Measurements from ENCODE around the gene AUP1. TPM values are rescaled to one million over a fixed set of nuclear protein-coding genes. Genes with fewer than 3 reads are reported as not detected.

The AUP1 gene
- total and polyA plus RNA-seq, 11 donors, result 33.6 to 168 (median 56.4) TPM

GRCh38 chr2:74524005-74524404, 5.5 kb downstream of the AUP1 start:
- intact Hi-C loops (cut with DNase I), result no loop called here
- ATAC-seq (no peak), DNase-seq (peak in 1 of 5 donors; percentile 9)
- H3K27ac ChIP-seq, result no peak overlapping the region
- peaks cover 0 to 16% (median 11%) of the 10 kb centered on the region in 12 donors for H3K4me1 ChIP-seq
- H3K36me3 ChIP-seq, result peaks cover 0 to 32% (median 27%) of the 10 kb centered on the region in 9 donors
- no peak for TF ChIP-seq CTCF (IDR thresholded peaks at IDR 0.05)
- TF ChIP-seq POLR2A (IDR thresholded peaks at IDR 0.05), result no peak
- no peaks in the 10 kb centered on the region for H3K9me3 ChIP-seq
- WGBS, 4 donors, result 83 to 92% (median 85%) methylated on average over 4 to 9 of the region's 9 CpGs
- no peak overlapping the region for H3K4me3 ChIP-seq
- peaks cover 0 to 23% (median 20%) of the 10 kb centered on the region in 9 donors for H3K27me3 ChIP-seq

- ATAC-seq (no peak), DNase-seq (peak in 1 of 5 donors; percentile 11)
- no peaks in the 10 kb centered on the region for H3K9me3 ChIP-seq
- H3K27me3 ChIP-seq, result peaks cover 7 to 38% (median 35%) of the 10 kb centered on the region in 9 donors
- 69 to 81% (median 72%) methylated on average over 3 of the region's 3 CpGs for WGBS, 4 donors
- intact Hi-C loops (cut with DNase I), result no loop called here
- no peak overlapping the region for H3K4me3 ChIP-seq
- H3K27ac ChIP-seq, result no peak overlapping the region
- no peak for TF ChIP-seq POLR2A (IDR thresholded peaks at IDR 0.05)
- no peak for TF ChIP-seq CTCF (IDR thresholded peaks at IDR 0.05)
- H3K36me3 ChIP-seq, result peaks cover 0 to 22% (median 19%) of the 10 kb centered on the region in 9 donors
- peaks cover 0 to 4% (median 0%) of the 10 kb centered on the region in 12 donors for H3K4me1 ChIP-seq
Measured at GRCh38 chr2:74522516-74522915, 7.0 kb downstream of the AUP1 start.

- Histone ChIP-seq H3K4me1 (peaks cover 0 to 38% (median 22%) of the 10 kb centered on the region in 12 donors), H3K36me3 (no peaks in the 10 kb centered on the region), H3K9me3 (no peaks in the 10 kb centered on the region), H3K27ac (no peak overlapping the region), H3K27me3 (peaks cover 57 to 97% (median 93%) of the 10 kb centered on the region in 9 donors), H3K4me3 (peak overlapping the region in 11 of 12 donors; percentile 18 to 58 (median 40))
- intact Hi-C loops (cut with DNase I), result no loop called here
- no peak for TF ChIP-seq CTCF (IDR thresholded peaks at IDR 0.05)
- WGBS, 4 donors, result 60 to 65% (median 63%) methylated on average over 13 of the region's 13 CpGs
- DNase-seq, result no peak
- ATAC-seq, result no peak
Measured at GRCh38 chr2:74516650-74517049, 12.9 kb downstream of the AUP1 start.

- peaks cover 61 to 100% (median 99%) of the 10 kb centered on the region in 9 donors for H3K27me3 ChIP-seq
- ATAC-seq (peak in 3 of 4 donors; percentile 79 to 88 (median 86)), DNase-seq (peak; percentile 67 to 83 (median 75))
- peaks cover 0 to 38% (median 22%) of the 10 kb centered on the region in 12 donors for H3K4me1 ChIP-seq
- H3K4me3 ChIP-seq, result peak overlapping the region; percentile 18 to 58 (median 39)
- H3K9me3 ChIP-seq, result no peaks in the 10 kb centered on the region
- 1 to 3% (median 2%) methylated on average over 15 to 72 of the region's 72 CpGs for WGBS, 4 donors
- no peaks in the 10 kb centered on the region for H3K36me3 ChIP-seq
- intact Hi-C loops (cut with DNase I), result no loop called here
- TF ChIP-seq POLR2A (IDR thresholded peaks at IDR 0.05), result no peak
- TF ChIP-seq CTCF (IDR thresholded peaks at IDR 0.05), result no peak
- H3K27ac ChIP-seq, result no peak overlapping the region
Measured at GRCh38 chr2:74515981-74516633, 13.4 kb downstream of the AUP1 start.

Measured in heart left ventricle (tissue), 16 donors.